ENCODE results near the gene LAMA2. TPM values are rescaled to one million over a fixed set of nuclear protein-coding genes. Genes with fewer than 3 reads are reported as not detected.

Gene LAMA2
- total and polyA plus RNA-seq, 2 of the 8 experiments (the other 6 are each of a cell fraction or from before 2014, with no cell fraction given): 1.3 to 3.8 TPM

DNA sequence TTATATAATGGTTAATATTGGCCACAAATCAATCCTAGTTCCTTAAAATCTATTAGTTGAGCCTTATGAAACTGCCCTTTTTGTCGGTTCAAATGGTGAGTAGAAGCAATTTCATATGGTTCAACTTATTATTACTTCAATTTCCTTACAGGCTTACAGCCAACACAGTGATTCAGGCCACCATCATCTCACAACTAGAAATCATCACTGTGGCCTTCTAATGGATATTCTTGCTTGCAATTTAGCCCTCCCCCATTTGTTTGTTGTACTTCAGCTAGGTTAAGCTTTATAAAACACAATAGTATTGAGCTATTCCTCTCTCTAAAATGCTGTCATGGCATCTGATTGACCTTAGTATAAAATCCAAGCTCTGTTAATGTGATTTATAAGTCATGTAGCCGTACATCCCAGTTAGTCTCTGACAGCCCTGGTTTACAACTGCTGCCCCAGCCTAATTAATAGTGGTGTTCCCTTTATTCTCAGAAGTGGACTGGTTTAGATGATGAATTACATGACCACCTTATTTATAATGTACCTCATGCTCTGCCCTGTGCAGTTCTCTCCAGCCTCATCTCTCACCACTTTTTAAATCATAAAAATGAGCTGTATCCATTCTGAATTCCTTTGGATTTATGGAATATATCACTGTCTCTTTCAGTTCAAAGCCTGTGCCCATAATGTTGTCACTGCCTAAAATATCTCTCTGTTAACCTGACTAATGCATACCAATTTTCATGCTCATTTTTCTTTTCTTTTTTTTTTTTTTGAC lies 36.7 kb downstream of the LAMA2 start:
- Histone ChIP-seq H3K27me3 (replicated peaks in 1 of 4; ENCODE audit: control insufficient read depth in 3 of 4, extremely low read depth in 1 of 4, insufficient read depth in 3 of 4, low read length in 3 of 4) (no peaks in the 10 kb centered on the region), H3K4me1 (replicated peaks in 1 of 4; ENCODE audit: control insufficient read depth in 3 of 4, insufficient read depth in 4 of 4, low read length in 3 of 4) (no peaks in the 10 kb centered on the region)
- 91% methylated on average over 2 of the region's 2 CpGs; no CpG with 5 or more reads in 1 of the 2 experiments for WGBS, 2 experiments (ENCODE audit: extremely low coverage in 1 of 2, insufficient coverage in 1 of 2, insufficient read length in 1 of 2, insufficient replicate concordance in 2 of 2, low coverage in 1 of 2, low lambda C conversion rate in 2 of 2, missing lambda C conversion rate in 1 of 2)

More for the DNA sequence above, 36.7 kb downstream of the LAMA2 start:
- H3K18ac ChIP-seq (ENCODE audit: extremely low read depth, low read length): no peak overlapping the region
- H3K36me3 ChIP-seq (ENCODE audit: control insufficient read depth in 2 of 4, insufficient read depth in 4 of 4, low read length in 3 of 4): no peaks in the 10 kb centered on the region
- POLR2A ChIA-PET (ENCODE audit: partially characterized antibody): no interaction called here
- FAIRE-seq: no peak
- H4K91ac ChIP-seq (replicated peaks; ENCODE audit: insufficient read length, low read length): no peak overlapping the region
- H3K56ac ChIP-seq (replicated peaks; ENCODE audit: insufficient read length, low read depth, low read length): no peak overlapping the region
- H3K4me3 ChIP-seq (ENCODE audit: extremely low read depth in 1 of 4, insufficient read depth in 2 of 4, low read depth in 3 of 4, low read length in 4 of 4): no peak overlapping the region
- H4K8ac ChIP-seq (ENCODE audit: extremely low read depth, insufficient read depth, low read length): no peak overlapping the region
- CTCF ChIA-PET (ENCODE audit: partially characterized antibody): no interaction called here
- H2AK5ac ChIP-seq (ENCODE audit: low read depth, low read length): no peak overlapping the region
- no peak overlapping the region for H2BK120ac ChIP-seq (replicated peaks; ENCODE audit: low read depth, low read length)
- no peak overlapping the region for H3K4ac ChIP-seq (replicated peaks; ENCODE audit: insufficient read length, low read depth, low read length)
- H3K9ac ChIP-seq (replicated peaks in 1 of 4; ENCODE audit: extremely low read depth in 1 of 4, low read depth in 3 of 4, low read length in 3 of 4): no peak overlapping the region
- no peak overlapping the region for H4K5ac ChIP-seq (ENCODE audit: insufficient read length, low read depth, low read length)
- DNase-seq (ENCODE audit: low read depth in 1 of 2, low spot score in 2 of 2): no peak
- no peak overlapping the region for H3K14ac ChIP-seq (ENCODE audit: insufficient read length)
- no peak overlapping the region for H2BK5ac ChIP-seq (ENCODE audit: low read depth, low read length)
- no peak overlapping the region for H2AFZ ChIP-seq (ENCODE audit: low read length)
- H3K9me3 ChIP-seq (ENCODE audit: insufficient read depth in 2 of 2, low read depth in 1 of 2, low read length in 1 of 2): no peaks in the 10 kb centered on the region
- H3K4me2 ChIP-seq (ENCODE audit: insufficient read depth in 1 of 2, low read depth in 2 of 2, low read length in 2 of 2): no peak overlapping the region
- no peak overlapping the region for H2BK20ac ChIP-seq (ENCODE audit: low read length)
- no peaks in the 10 kb centered on the region for H4K20me1 ChIP-seq (replicated peaks in 1 of 2; ENCODE audit: control insufficient read depth in 1 of 2, insufficient read depth in 2 of 2, low read length in 2 of 2)
- no peaks in the 10 kb centered on the region for H3K79me1 ChIP-seq (ENCODE audit: low read depth, low read length)
- H2BK15ac ChIP-seq (ENCODE audit: low read length): no peak overlapping the region
- H3K27ac ChIP-seq (ENCODE audit: low read depth, low read length): no peak overlapping the region
- no peak overlapping the region for H3K23ac ChIP-seq (ENCODE audit: insufficient read length)
- H3K23me2 ChIP-seq (ENCODE audit: low read depth, low read length): no peaks in the 10 kb centered on the region
- H2BK12ac ChIP-seq (ENCODE audit: low read depth, low read length): no peak overlapping the region
- no peaks in the 10 kb centered on the region for H3K79me2 ChIP-seq (ENCODE audit: control insufficient read depth in 1 of 2, insufficient read depth in 2 of 2, low read length in 2 of 2)
